OCI-LY7 (cell line): Measurements from ENCODE around the gene SLC1A6. TPM values are rescaled to one million over a fixed set of nuclear protein-coding genes. Genes with fewer than 3 reads are reported as not detected.
"Not testable (repeated sequence)": the region's sequence is repeated elsewhere in the genome, so short reads cannot be mapped to it uniquely, and the experiment has no call there.

Experiments
- BruUV-seq: library from RNA; stranded (reverse); fragments of 400-500 nt; replicated peaks from 2 replicates; lab custom pipeline; 2021; lab: Mats Ljungman, UMichigan
- CTCF ChIA-PET: fragments of 300-600 bp; sonication (Branson Sonifier 250); formaldehyde crosslinking; loops from one replicate; lab custom pipeline; 2022; ENCODE audit warnings: antibody characterized with exemption; ENCODE audit not compliant: unreplicated experiment; lab: Charles Lee
- POLR2A ChIA-PET: fragments of 300-600 bp; sonication (Branson Sonifier 250); formaldehyde crosslinking; loops from one replicate; lab custom pipeline; 2022; ENCODE audit warnings: antibody characterized with exemption; lab: Charles Lee
- DNase-seq: peaks from one replicate; pipeline ENCODE4 v3.0.0-alpha.2; 2015; ENCODE audit warnings: low spot score
- H2AFZ ChIP-seq: fragments of 200-600 bp; sonication (generic), shearing (Covaris generic); 2 replicates; pipeline ENCODE4 v1.6.1; 2014; ENCODE audit warnings: mild to moderate bottlenecking, antibody characterized with exemption, low read length, moderate library complexity
- H3K27ac ChIP-seq: fragments of 200-600 bp; sonication (generic); 2 replicates; pipeline ENCODE4 v1.5.1; 2014; ENCODE audit warnings: mixed run types, low read depth, mild to moderate bottlenecking, moderate library complexity, low read length, inconsistent platforms; ENCODE audit not compliant: poor library complexity, severe bottlenecking
- H3K36me3 ChIP-seq: fragments of 200-600 bp; sonication (generic); 2 replicates; pipeline ENCODE4 v1.6.1; 2014; ENCODE audit warnings: mild to moderate bottlenecking, antibody characterized with exemption, low read length, moderate library complexity, mixed read lengths; ENCODE audit not compliant: insufficient read depth
- H3K4me1 ChIP-seq: fragments of 200-600 bp; sonication (generic); 2 replicates; pipeline ENCODE4 v1.5.1; 2014; ENCODE audit warnings: mild to moderate bottlenecking, low read length; ENCODE audit not compliant: insufficient read depth, poor library complexity, severe bottlenecking
- H3K4me2 ChIP-seq: fragments of 200-600 bp; sonication (generic); 2 replicates; pipeline ENCODE4 v1.6.1; 2014; ENCODE audit warnings: mild to moderate bottlenecking, low read length
- H3K4me3 ChIP-seq: fragments of 200-600 bp; sonication (generic); 2 replicates; pipeline ENCODE4 v1.5.1; 2014; ENCODE audit warnings: mild to moderate bottlenecking, low read depth, low read length; ENCODE audit not compliant: poor library complexity, severe bottlenecking
- H3K79me2 ChIP-seq: fragments of 200-600 bp; sonication (generic); 2 replicates; pipeline ENCODE4 v1.6.1; 2016; ENCODE audit warnings: low read depth, mild to moderate bottlenecking, low read length, moderate library complexity, mixed read lengths; ENCODE audit not compliant: insufficient read depth
- H3K9me2 ChIP-seq: fragments of 200-600 bp; sonication (generic); 2 replicates; pipeline ENCODE4 v1.6.1; 2016; ENCODE audit warnings: mild to moderate bottlenecking, low read length, mixed read lengths; ENCODE audit not compliant: insufficient read depth
- H3K9me3 ChIP-seq: fragments of 200-600 bp; sonication (generic); 2 replicates; pipeline ENCODE4 v1.6.1; 2014; ENCODE audit warnings: mild to moderate bottlenecking, mixed run types, low read length, mixed read lengths
- H4K20me1 ChIP-seq: fragments of 200-600 bp; sonication (generic); 2 replicates; pipeline ENCODE4 v1.6.1; 2014; ENCODE audit warnings: mild to moderate bottlenecking, antibody characterized with exemption, low read length, moderate library complexity, mixed read lengths; ENCODE audit not compliant: insufficient read depth
- EZH2phosphoT487 ChIP-seq: fragments of 200-600 bp; sonication (generic); IDR thresholded peaks from 2 replicates; pipeline ENCODE4 v1.6.1; 2018; ENCODE audit warnings: low read depth, borderline replicate concordance, mild to moderate bottlenecking, mixed run types, antibody characterized with exemption, low read length, moderate library complexity, mixed read lengths
- intact Hi-C: fragments of 100-400 bp; cut with micrococcal nuclease; formaldehyde crosslinking; loops from one replicate; pipeline ENCODE4 v1.10.0; 2022; ENCODE audit not compliant: unreplicated experiment
- total RNA-seq, 2 experiments: library from RNA; depleted of rRNA in 1 of 2; stranded (reverse); fragments of >200 nt in 1 of 2; shearing (Covaris generic) in 1 of 2; gene quantifications; 2 replicates each; pipeline ENCODE4 v1.2.3, GENCODE V29; 2014 to 2022
- TF ChIP-seq, protein P1 (sequence below): fragments of 200-600 bp; sonication (generic); conservative IDR thresholded peaks from 2 replicates; pipeline ENCODE4 v1.5.1; 2014; ENCODE audit warnings: mild to moderate bottlenecking, antibody characterized with exemption, low read length, moderate library complexity, mixed read lengths

Gene SLC1A6
- total RNA-seq, 2 experiments from 2014 or later: not detected

DNA sequence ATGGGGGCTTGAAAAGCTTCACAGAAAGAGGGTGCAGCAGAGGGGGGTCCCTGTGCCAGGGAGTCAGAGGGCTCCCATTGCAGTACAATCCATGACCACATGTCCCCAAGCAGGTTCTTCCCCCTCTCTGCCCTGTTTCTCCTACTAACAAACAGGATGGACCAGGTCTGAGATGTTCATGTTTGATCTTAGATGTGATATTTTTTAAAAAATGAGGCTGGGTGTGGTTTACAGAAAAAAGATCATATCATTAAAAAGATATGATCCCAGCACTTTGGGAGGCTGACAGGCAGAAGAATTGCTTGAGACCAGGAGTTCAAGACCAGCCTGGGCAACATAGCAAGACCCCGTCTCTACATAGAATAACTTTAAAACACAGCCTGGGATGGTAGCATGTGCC is 29.2 kb downstream of the SLC1A6 start:
- Histone ChIP-seq H3K79me2 (no peaks in the 10 kb centered on the region), H3K36me3 (no peaks in the 10 kb centered on the region), H3K9me3 (no peaks in the 10 kb centered on the region), H3K4me1 (no peaks in the 10 kb centered on the region), H4K20me1 (no peaks in the 10 kb centered on the region), H3K9me2 (no peaks in the 10 kb centered on the region), H3K4me2 (no peak overlapping the region), H2AFZ (no peak overlapping the region), H3K27ac (no peak overlapping the region), H3K4me3 (no peak overlapping the region)
- POLR2A ChIA-PET: interaction anchor here (0.6 kb wide), 1 partner anchor 1712 kb away, joined by 7 read pairs; no protein-coding TSS in a partner anchor
- intact Hi-C loops: no loop called here
- TF ChIP-seq, protein P1, sequence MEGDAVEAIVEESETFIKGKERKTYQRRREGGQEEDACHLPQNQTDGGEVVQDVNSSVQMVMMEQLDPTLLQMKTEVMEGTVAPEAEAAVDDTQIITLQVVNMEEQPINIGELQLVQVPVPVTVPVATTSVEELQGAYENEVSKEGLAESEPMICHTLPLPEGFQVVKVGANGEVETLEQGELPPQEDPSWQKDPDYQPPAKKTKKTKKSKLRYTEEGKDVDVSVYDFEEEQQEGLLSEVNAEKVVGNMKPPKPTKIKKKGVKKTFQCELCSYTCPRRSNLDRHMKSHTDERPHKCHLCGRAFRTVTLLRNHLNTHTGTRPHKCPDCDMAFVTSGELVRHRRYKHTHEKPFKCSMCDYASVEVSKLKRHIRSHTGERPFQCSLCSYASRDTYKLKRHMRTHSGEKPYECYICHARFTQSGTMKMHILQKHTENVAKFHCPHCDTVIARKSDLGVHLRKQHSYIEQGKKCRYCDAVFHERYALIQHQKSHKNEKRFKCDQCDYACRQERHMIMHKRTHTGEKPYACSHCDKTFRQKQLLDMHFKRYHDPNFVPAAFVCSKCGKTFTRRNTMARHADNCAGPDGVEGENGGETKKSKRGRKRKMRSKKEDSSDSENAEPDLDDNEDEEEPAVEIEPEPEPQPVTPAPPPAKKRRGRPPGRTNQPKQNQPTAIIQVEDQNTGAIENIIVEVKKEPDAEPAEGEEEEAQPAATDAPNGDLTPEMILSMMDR: no peak
- DNase-seq: no peak
- CTCF ChIA-PET: no interaction called here
- no TSS peak for BruUV-seq

GRCh38 chr19:14949876-14950275 is 29.8 kb downstream of the SLC1A6 start:
- BruUV-seq: no TSS peak
- Histone ChIP-seq H2AFZ (no peak overlapping the region), H3K4me1 (no peaks in the 10 kb centered on the region), H3K4me2 (no peak overlapping the region), H3K4me3 (no peak overlapping the region), H3K9me2 (no peaks in the 10 kb centered on the region), H3K79me2 (no peaks in the 10 kb centered on the region), H3K27ac (no peak overlapping the region), H4K20me1 (no peaks in the 10 kb centered on the region), H3K9me3 (no peaks in the 10 kb centered on the region), H3K36me3 (no peaks in the 10 kb centered on the region)
- POLR2A ChIA-PET: no interaction called here
- CTCF ChIA-PET: no interaction called here
- intact Hi-C loops: no loop called here
- no peak for DNase-seq
- TF ChIP-seq, protein P1: no peak
- no peak for TF ChIP-seq EZH2phosphoT487

DNA sequence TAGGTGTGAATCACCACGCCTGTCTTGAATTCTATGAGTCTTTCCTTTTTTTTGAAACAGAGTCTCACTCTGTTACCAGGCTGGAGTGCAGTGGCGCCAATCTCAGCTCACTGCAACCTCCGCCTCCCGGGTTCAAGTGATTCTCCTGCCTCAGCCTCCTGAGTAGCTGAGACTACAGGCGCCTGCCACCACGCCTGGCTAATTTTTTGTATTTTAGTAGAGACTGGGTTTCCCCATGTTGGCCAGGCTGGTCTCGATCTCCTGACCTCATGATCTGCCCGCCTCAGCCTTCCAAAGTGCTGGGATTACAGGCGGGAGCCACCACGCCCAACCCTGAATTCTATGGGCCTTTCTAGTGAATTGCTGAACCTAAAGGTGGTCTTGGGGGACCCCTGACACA is 30.3 kb downstream of the SLC1A6 start:
- H3K4me1 ChIP-seq, H2AFZ ChIP-seq, H3K9me2 ChIP-seq, H3K4me3 ChIP-seq, POLR2A ChIA-PET, CTCF ChIA-PET, intact Hi-C loops, H3K36me3 ChIP-seq, H3K4me2 ChIP-seq, H3K9me3 ChIP-seq, H3K27ac ChIP-seq, H4K20me1 ChIP-seq, DNase-seq, H3K79me2 ChIP-seq, BruUV-seq: not testable (repeated sequence)
